Measurements from ENCODE around the gene GALC. TPM values are rescaled to one million over a fixed set of nuclear protein-coding genes. Genes with fewer than 3 reads are reported as not detected.

GALC gene
- total and polyA plus RNA-seq, 2 experiments from 2014 or later = 13.1 to 24.0 TPM

DNA sequence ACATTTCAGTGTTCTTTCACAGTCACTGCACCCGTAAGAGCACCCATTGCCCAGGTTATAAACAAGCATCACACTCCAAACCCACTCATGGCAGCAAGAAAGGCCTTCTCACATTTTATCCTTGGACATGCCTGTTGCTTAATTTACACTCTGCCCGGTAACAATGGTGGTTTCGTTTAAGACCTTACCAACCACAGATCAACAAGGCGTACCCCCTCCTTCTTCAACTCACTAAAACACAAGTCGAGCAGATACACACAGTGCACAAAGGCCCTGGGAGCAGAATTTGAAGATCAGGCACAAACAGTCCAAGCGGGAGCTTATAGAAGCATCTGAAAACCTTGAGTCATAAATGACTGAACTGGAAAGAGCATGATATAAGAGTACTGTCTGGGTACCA lies 98.1 kb downstream of the GALC start:
- Histone ChIP-seq H3K9ac (no peak overlapping the region), H3K27ac (no peak overlapping the region), H3K79me2 (ENCODE audit: insufficient read depth) (no peaks in the 10 kb centered on the region), H3K4me2 (ENCODE audit: unreplicated experiment) (no peak overlapping the region), H3K4me1 (ENCODE audit: insufficient read depth) (no peaks in the 10 kb centered on the region), H3K9me2 (ENCODE audit: insufficient read depth) (no peaks in the 10 kb centered on the region), H3K27me3 (replicated peaks; ENCODE audit: insufficient read depth) (no peaks in the 10 kb centered on the region), H3K36me3 (ENCODE audit: low read depth) (no peaks in the 10 kb centered on the region), H3K4me3 (no peak overlapping the region), H3K9me3 (ENCODE audit: low read depth) (no peaks in the 10 kb centered on the region), H3F3A (ENCODE audit: insufficient read depth) (no peaks in the 10 kb centered on the region), H2AFZ (no peak overlapping the region), H4K20me1 (ENCODE audit: insufficient read depth) (no peaks in the 10 kb centered on the region)
- no peak for DNase-seq
- WGBS, 2 experiments (ENCODE audit: low coverage in 1 of 2, low lambda C conversion rate in 2 of 2, missing lambda C conversion rate in 2 of 2) = 72 to 75% methylated on average over 6 of the region's 6 CpGs
- in situ Hi-C loops (cut with MboI) = loop anchor here (10.0 kb wide), 1 partner anchor 90 kb away; no protein-coding TSS in a partner anchor
- no peak for TF ChIP-seq EZH2 (IDR thresholded peaks at IDR 0.05; ENCODE audit: insufficient read depth, poor library complexity, severe bottlenecking)
- TF ChIP-seq EZH2phosphoT487 (IDR thresholded peaks at IDR 0.05; ENCODE audit: insufficient read depth, low read depth) = no peak

DNA sequence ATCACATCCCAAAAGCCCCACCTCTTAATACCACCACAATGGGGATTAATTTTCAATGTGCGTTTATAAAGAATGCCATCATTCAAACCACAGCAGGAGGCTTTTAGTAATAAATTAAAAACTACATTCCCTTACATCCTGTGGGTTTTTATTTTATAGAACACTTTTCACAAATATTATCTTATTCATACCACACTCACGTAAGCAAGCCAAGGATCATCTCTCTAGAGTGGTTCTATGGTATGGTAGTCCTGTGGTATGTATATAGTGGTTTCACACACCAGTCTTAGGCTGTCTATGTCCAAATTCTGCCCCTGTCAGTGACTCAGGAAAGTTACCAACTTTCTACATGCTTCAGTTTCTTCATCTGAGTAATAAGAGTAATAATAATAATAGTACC lies 100.2 kb downstream of the GALC start:
- no peak overlapping the region for H2AFZ ChIP-seq
- no peak overlapping the region for H3K4me3 ChIP-seq
- no peaks in the 10 kb centered on the region for H3K9me2 ChIP-seq (ENCODE audit: insufficient read depth)
- no peak overlapping the region for H3K9ac ChIP-seq
- H4K20me1 ChIP-seq (ENCODE audit: insufficient read depth) = no peaks in the 10 kb centered on the region
- H3K36me3 ChIP-seq (ENCODE audit: low read depth) = no peaks in the 10 kb centered on the region
- no peaks in the 10 kb centered on the region for H3K27me3 ChIP-seq (replicated peaks; ENCODE audit: insufficient read depth)
- TF ChIP-seq EZH2 (IDR thresholded peaks at IDR 0.05; ENCODE audit: insufficient read depth, poor library complexity, severe bottlenecking) (no peak), EZH2phosphoT487 (IDR thresholded peaks at IDR 0.05; ENCODE audit: insufficient read depth, low read depth) (no peak)
- WGBS, 2 experiments (ENCODE audit: low coverage in 1 of 2, low lambda C conversion rate in 2 of 2, missing lambda C conversion rate in 2 of 2) = 75 to 88% methylated on average over 2 of the region's 2 CpGs
- no peaks in the 10 kb centered on the region for H3K79me2 ChIP-seq (ENCODE audit: insufficient read depth)
- no peak for DNase-seq
- H3K9me3 ChIP-seq (ENCODE audit: low read depth) = no peaks in the 10 kb centered on the region
- in situ Hi-C loops (cut with MboI) = loop anchor here (10.0 kb wide), 1 partner anchor 88 kb away; no protein-coding TSS in a partner anchor
- no peak overlapping the region for H3K27ac ChIP-seq
- no peaks in the 10 kb centered on the region for H3F3A ChIP-seq (ENCODE audit: insufficient read depth)
- H3K4me2 ChIP-seq (ENCODE audit: unreplicated experiment) = no peak overlapping the region
- no peaks in the 10 kb centered on the region for H3K4me1 ChIP-seq (ENCODE audit: insufficient read depth)

DNA sequence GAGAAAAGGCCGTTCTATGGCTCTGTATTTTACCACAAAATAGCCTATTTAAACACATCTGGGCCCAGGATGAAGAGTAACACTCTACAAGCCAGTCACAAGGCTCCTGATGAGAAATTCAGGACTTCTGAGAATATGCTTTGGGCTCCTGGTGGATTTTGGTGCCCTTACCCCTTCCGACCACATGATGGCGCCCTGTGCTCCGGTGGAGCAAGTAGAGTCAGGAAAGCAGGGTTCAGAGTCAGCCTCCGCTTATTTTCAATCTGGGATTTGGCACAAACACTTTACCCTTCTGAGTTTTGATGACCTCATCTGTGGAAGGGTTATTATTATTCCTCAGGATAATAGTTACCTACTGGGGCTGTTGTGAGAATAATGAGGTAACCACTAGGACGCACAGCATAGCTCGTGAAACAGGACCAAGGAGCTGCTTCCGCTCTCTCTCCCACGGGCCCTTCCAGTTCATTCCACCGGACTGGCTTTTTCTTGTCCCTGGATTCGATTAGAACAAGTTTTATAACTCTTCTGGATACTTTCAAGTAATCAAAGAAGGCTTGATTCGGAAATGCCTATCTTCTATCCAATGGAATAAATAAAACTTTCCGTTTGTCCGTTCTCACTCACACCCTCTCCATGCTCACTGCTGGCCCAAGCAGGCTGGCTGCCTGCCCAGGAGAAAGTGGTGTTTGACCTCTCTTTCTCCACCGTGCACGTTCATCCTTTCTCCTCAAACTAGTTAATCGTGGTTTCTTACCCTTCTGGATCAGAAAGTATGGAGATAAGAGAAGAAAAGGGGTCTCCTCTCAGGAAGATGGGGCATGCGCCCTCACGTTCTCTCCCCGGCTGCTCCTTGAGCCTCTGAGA lies 104.6 kb downstream of the GALC start:
- Histone ChIP-seq H3K27me3 (replicated peaks; ENCODE audit: insufficient read depth) (no peaks in the 10 kb centered on the region), H3K9me3 (ENCODE audit: low read depth) (no peaks in the 10 kb centered on the region), H3K4me1 (ENCODE audit: insufficient read depth) (no peaks in the 10 kb centered on the region), H3K27ac (no peak overlapping the region), H2AFZ (peak overlapping the region; percentile 65), H3K79me2 (ENCODE audit: insufficient read depth) (no peaks in the 10 kb centered on the region), H3K9ac (no peak overlapping the region), H3K4me2 (ENCODE audit: unreplicated experiment) (no peak overlapping the region), H3K4me3 (peak overlapping the region; percentile 10; the same call in 1 of the 2 replicates), H4K20me1 (ENCODE audit: insufficient read depth) (no peaks in the 10 kb centered on the region), H3K9me2 (ENCODE audit: insufficient read depth) (no peaks in the 10 kb centered on the region), H3F3A (ENCODE audit: insufficient read depth) (no peaks in the 10 kb centered on the region), H3K36me3 (ENCODE audit: low read depth) (no peaks in the 10 kb centered on the region)
- 35 to 36% methylated on average over 20 of the region's 20 CpGs for WGBS, 2 experiments (ENCODE audit: low coverage in 1 of 2, low lambda C conversion rate in 2 of 2, missing lambda C conversion rate in 2 of 2)
- no peak for TF ChIP-seq EZH2phosphoT487 (IDR thresholded peaks at IDR 0.05; ENCODE audit: insufficient read depth, low read depth)
- no peak for TF ChIP-seq EZH2 (IDR thresholded peaks at IDR 0.05; ENCODE audit: insufficient read depth, poor library complexity, severe bottlenecking)
- DNase-seq = peak; percentile 62
- in situ Hi-C loops (cut with MboI) = no loop called here

DNA sequence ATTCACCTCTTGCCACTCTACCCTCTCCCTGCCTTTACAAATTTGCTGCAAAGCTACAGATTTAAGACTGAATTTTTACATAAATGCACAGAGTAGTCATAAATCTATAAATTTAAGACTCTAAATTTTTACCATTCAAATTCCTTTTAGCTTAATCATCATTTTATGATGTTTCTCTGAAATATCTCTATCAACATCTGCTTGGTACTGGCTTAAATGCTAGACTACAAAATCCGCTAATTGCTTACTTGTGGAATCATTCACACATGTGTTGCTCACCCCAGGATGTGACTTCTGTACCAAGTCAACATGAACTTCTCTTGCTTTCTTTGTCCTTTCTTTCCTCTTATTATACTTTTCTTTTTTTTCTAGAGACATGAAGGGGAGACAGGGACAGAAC lies 109.2 kb downstream of the GALC start:
- no peaks in the 10 kb centered on the region for H3K27me3 ChIP-seq (replicated peaks; ENCODE audit: insufficient read depth)
- H2AFZ ChIP-seq = no peak overlapping the region
- no peaks in the 10 kb centered on the region for H3K36me3 ChIP-seq (ENCODE audit: low read depth)
- H3K9me3 ChIP-seq (ENCODE audit: low read depth) = no peaks in the 10 kb centered on the region
- no peak overlapping the region for H3K27ac ChIP-seq
- H3K4me2 ChIP-seq (ENCODE audit: unreplicated experiment) = no peak overlapping the region
- no peaks in the 10 kb centered on the region for H4K20me1 ChIP-seq (ENCODE audit: insufficient read depth)
- no peaks in the 10 kb centered on the region for H3K9me2 ChIP-seq (ENCODE audit: insufficient read depth)
- DNase-seq = no peak
- H3K4me1 ChIP-seq (ENCODE audit: insufficient read depth) = no peaks in the 10 kb centered on the region
- H3K79me2 ChIP-seq (ENCODE audit: insufficient read depth) = no peaks in the 10 kb centered on the region
- 88 to 91% methylated on average over 1 of the region's 1 CpG for WGBS, 2 experiments (ENCODE audit: low coverage in 1 of 2, low lambda C conversion rate in 2 of 2, missing lambda C conversion rate in 2 of 2)
- in situ Hi-C loops (cut with MboI) = no loop called here
- no peaks in the 10 kb centered on the region for H3F3A ChIP-seq (ENCODE audit: insufficient read depth)
- TF ChIP-seq EZH2 (IDR thresholded peaks at IDR 0.05; ENCODE audit: insufficient read depth, poor library complexity, severe bottlenecking) (no peak), EZH2phosphoT487 (IDR thresholded peaks at IDR 0.05; ENCODE audit: insufficient read depth, low read depth) (no peak)
- no peak overlapping the region for H3K4me3 ChIP-seq
- no peak overlapping the region for H3K9ac ChIP-seq

Small RNA genes lying within 50 kb of the gene (small RNA-seq; reads per million reads assigned to genes)
- not detected for gene RNU6-835P (ENCODE audit: low read depth, low replicate concordance)

Other genes starting within 250 kb of the GALC start
- 0.13 and 0.22 TPM in 2 replicates for gene GPR65, start 12.0 kb upstream of the GALC start, total RNA-seq (2014; rRNA removed; shearing (Covaris generic))
- gene GPR65, start 12.0 kb upstream of the GALC start, polyA plus RNA-seq (2016; fragmentation: Nextera tagmentation; extraction: Ambion mirVana) = 0.06 and 0.10 TPM in 2 replicates

All from GM23248 (cell line).